Vagina (tissue), 2 donors: Measurements from ENCODE around the gene MTMR12.

Experiments
- CTCF ChIP-seq, 3 experiments: fragments of 450-650 bp in 2 of 3; fragments of 200-600 bp in 1 of 3; sonication (generic) in 1 of 3; IDR thresholded peaks; one replicate each; pipeline ENCODE4 v1.5.1; 2017 to 2019; ENCODE audit warnings: antibody characterized with exemption in 3 of 3, mild to moderate bottlenecking in 2 of 3, moderate library complexity in 2 of 3
- POLR2A ChIP-seq, 2 donors: fragments of 450-650 bp; IDR thresholded peaks; one replicate each; pipeline ENCODE4 v1.6.1; 2017; ENCODE audit warnings: antibody characterized with exemption in 2 of 2, mild to moderate bottlenecking in 2 of 2, moderate library complexity in 2 of 2

- TF ChIP-seq POLR2A (IDR thresholded peaks at IDR 0.05), result no peak
- no peak for TF ChIP-seq CTCF (IDR thresholded peaks at IDR 0.05)
These were observed 7.3 kb upstream of the MTMR12 start for GRCh38 chr5:32319926-32320543.
